ENCODE results near the gene CD19. TPM values are rescaled to one million over a fixed set of nuclear protein-coding genes. Genes with fewer than 3 reads are reported as not detected.

Gene CD19
- total RNA-seq, 2 donors from 2014 or later: not detected

GRCh38 chr16:28985211-28986041, 53.7 kb downstream of the CD19 start:
- no peak for ATAC-seq
- H3K4me3 ChIP-seq: no peak overlapping the region
- intact Hi-C loops (cut with DNase I): no loop called here
- 72 to 79% methylated on average over 15 to 19 of the region's 19 CpGs for WGBS, 2 donors
- no peak for DNase-seq
- peaks cover 0 to 4% (median 0%) of the 10 kb centered on the region in 3 donors for H3K9me3 ChIP-seq
- peaks cover 4 to 6% of the 10 kb centered on the region in 2 donors for H3K36me3 ChIP-seq (replicated peaks in 1 of 2; ENCODE audit: insufficient read depth in 1 of 2, low read depth in 2 of 2)
- H3K4me1 ChIP-seq: no peaks in the 10 kb centered on the region
- no peaks in the 10 kb centered on the region for H3K27me3 ChIP-seq
- H3K27ac ChIP-seq: no peak overlapping the region
- TF ChIP-seq, protein P1, sequence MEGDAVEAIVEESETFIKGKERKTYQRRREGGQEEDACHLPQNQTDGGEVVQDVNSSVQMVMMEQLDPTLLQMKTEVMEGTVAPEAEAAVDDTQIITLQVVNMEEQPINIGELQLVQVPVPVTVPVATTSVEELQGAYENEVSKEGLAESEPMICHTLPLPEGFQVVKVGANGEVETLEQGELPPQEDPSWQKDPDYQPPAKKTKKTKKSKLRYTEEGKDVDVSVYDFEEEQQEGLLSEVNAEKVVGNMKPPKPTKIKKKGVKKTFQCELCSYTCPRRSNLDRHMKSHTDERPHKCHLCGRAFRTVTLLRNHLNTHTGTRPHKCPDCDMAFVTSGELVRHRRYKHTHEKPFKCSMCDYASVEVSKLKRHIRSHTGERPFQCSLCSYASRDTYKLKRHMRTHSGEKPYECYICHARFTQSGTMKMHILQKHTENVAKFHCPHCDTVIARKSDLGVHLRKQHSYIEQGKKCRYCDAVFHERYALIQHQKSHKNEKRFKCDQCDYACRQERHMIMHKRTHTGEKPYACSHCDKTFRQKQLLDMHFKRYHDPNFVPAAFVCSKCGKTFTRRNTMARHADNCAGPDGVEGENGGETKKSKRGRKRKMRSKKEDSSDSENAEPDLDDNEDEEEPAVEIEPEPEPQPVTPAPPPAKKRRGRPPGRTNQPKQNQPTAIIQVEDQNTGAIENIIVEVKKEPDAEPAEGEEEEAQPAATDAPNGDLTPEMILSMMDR (IDR thresholded peaks at IDR 0.05): no peak
- TF ChIP-seq POLR2A (IDR thresholded peaks at IDR 0.05): no peak

- no peak overlapping the region for H3K4me3 ChIP-seq
- no peak overlapping the region for H3K27ac ChIP-seq
- H3K36me3 ChIP-seq (replicated peaks in 1 of 2; ENCODE audit: insufficient read depth in 1 of 2, low read depth in 2 of 2): peaks cover 4% of the 10 kb centered on the region in 2 donors
- ATAC-seq (no peak), DNase-seq (no peak)
- intact Hi-C loops (cut with DNase I): no loop called here
- H3K9me3 ChIP-seq: peaks cover 0 to 4% (median 0%) of the 10 kb centered on the region in 3 donors
- WGBS, 2 donors: 85 to 90% methylated on average over 6 to 9 of the region's 9 CpGs
- no peaks in the 10 kb centered on the region for H3K4me1 ChIP-seq
- TF ChIP-seq, protein P1 (IDR thresholded peaks at IDR 0.05): no peak
- no peak for TF ChIP-seq POLR2A (IDR thresholded peaks at IDR 0.05)
- no peaks in the 10 kb centered on the region for H3K27me3 ChIP-seq
Observed at GRCh38 chr16:28986046-28986445, 54.3 kb downstream of the CD19 start.

- H3K4me1 ChIP-seq: no peaks in the 10 kb centered on the region
- H3K9me3 ChIP-seq: peaks cover 0 to 4% (median 0%) of the 10 kb centered on the region in 3 donors
- no peaks in the 10 kb centered on the region for H3K27me3 ChIP-seq
- no peak for DNase-seq
- intact Hi-C loops (cut with DNase I): no loop called here
- H3K4me3 ChIP-seq: no peak overlapping the region
- ATAC-seq: no peak
- peaks cover 4% of the 10 kb centered on the region in 2 donors for H3K36me3 ChIP-seq (replicated peaks in 1 of 2; ENCODE audit: insufficient read depth in 1 of 2, low read depth in 2 of 2)
- TF ChIP-seq, protein P1 (IDR thresholded peaks at IDR 0.05): no peak
- no peak for TF ChIP-seq POLR2A (IDR thresholded peaks at IDR 0.05)
- no peak overlapping the region for H3K27ac ChIP-seq
- WGBS, 2 donors: 84 to 91% methylated on average over 13 of the region's 13 CpGs
Observed at GRCh38 chr16:28986492-28986891, 54.7 kb downstream of the CD19 start.

DNA sequence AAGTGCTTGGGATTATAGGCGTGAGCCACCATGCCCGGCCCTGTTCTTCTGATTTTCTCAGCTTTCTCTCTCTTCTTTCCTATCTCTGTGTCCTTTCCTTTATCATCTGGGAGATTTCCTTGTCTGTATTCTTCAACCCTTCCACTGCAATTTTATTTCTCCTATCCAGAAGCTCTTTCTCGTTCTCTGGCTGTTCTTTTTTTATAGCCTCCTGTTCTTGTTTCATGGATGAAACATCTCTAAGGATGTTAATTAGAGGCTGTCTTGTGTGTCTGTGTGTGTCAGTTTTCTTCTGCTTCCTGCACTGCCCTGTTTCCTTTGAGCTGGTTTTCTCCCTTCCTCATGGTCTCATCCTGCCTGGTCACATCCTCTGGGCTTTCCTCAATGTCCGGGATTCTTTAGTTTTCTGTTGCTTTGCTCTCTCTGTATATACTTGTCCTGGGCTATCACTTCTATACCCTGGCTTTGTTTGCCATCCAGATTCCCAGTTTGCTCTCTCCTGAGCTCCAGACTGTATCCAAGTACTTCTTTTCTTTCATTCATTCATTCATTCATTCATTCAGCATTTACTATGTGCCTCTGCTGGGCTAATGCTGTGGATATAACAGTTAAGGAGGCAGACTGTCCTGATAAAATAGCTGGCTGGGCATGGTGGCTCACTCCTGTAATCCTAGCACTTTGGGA, 55.5 kb downstream of the CD19 start:
- TF ChIP-seq, protein P1 (IDR thresholded peaks at IDR 0.05): no peak
- no peak for TF ChIP-seq POLR2A (IDR thresholded peaks at IDR 0.05)
- no peaks in the 10 kb centered on the region for H3K27me3 ChIP-seq
- ATAC-seq: no peak
- H3K9me3 ChIP-seq: peaks cover 0 to 4% (median 0%) of the 10 kb centered on the region in 3 donors
- no peak overlapping the region for H3K4me3 ChIP-seq
- no peak for DNase-seq
- intact Hi-C loops (cut with DNase I): no loop called here
- WGBS, 2 donors: 93 to 94% methylated on average over 4 of the region's 4 CpGs
- H3K4me1 ChIP-seq: no peaks in the 10 kb centered on the region
- H3K36me3 ChIP-seq (replicated peaks in 1 of 2; ENCODE audit: insufficient read depth in 1 of 2, low read depth in 2 of 2): peaks cover 2 to 4% of the 10 kb centered on the region in 2 donors
- no peak overlapping the region for H3K27ac ChIP-seq

Other genes starting within 250 kb of the CD19 start
- 100 to 1,000 TPM; 145 to 314 TPM for gene EIF3C, start 220.5 kb upstream of the CD19 start, total RNA-seq
- 1 to 10 TPM in 1 of 2 donors, not detected in 1; 6.7 TPM for gene NPIPB9, start 180.2 kb upstream of the CD19 start, total RNA-seq
- gene ATXN2L, start 109.0 kb upstream of the CD19 start, total RNA-seq: 100 to 1,000 TPM in 1 of 2 donors, 10 to 100 TPM in 1; 40.2 to 129 TPM
- 100 to 1,000 TPM in 1 of 2 donors, 10 to 100 TPM in 1; 93.4 to 103 TPM for gene TUFM, start 85.6 kb upstream of the CD19 start, total RNA-seq
- gene SH2B1, start 68.1 kb upstream of the CD19 start, total RNA-seq: 10 to 100 TPM; 21.5 to 77.1 TPM
- gene ATP2A1, start 53.5 kb upstream of the CD19 start, total RNA-seq: not detected
- gene RABEP2, start 6.7 kb upstream of the CD19 start, total RNA-seq: 100 to 1,000 TPM in 1 of 2 donors, 10 to 100 TPM in 1; 27.2 to 118 TPM
- 10 to 100 TPM; 20.0 to 65.6 TPM for gene NFATC2IP, start 19.0 kb downstream of the CD19 start, total RNA-seq
- 10 to 100 TPM; 11.2 to 23.1 TPM for gene SPNS1, start 42.8 kb downstream of the CD19 start, total RNA-seq
- gene LAT, start 53.1 kb downstream of the CD19 start, total RNA-seq: 1 to 10 TPM; 1.6 to 4.7 TPM

Measured in body of pancreas (tissue), 4 donors.